Spleen (tissue), 7 donors: ENCODE measurements around the gene IL17C.

Experiments used
- CTCF ChIP-seq, 11 experiments: fragments of 200-600 bp in 7 of 11; fragments of 450-650 bp in 4 of 11; sonication (generic) in 4 of 11; IDR thresholded peaks in 8 of 11; conservative IDR thresholded peaks in 3 of 11; 1 replicate in 7 of 11; 2 replicates in 4 of 11; pipeline versions ENCODE4 v1.4.0 to v1.8.0; 2016 to 2021; ENCODE audit warnings: antibody characterized with exemption in 11 of 11, inconsistent platforms in 4 of 11, mild to moderate bottlenecking in 1 of 11
- POLR2AphosphoS5 ChIP-seq, 3 donors: sonication (generic); formaldehyde crosslinking; IDR thresholded peaks; one replicate each; pipeline ENCODE4 v1.5.1; 2017; ENCODE audit warnings: antibody characterized with exemption in 3 of 3
- donor health status: DM: no; HTN: no; CAD: no; lungs with moderate emphysema.
- donor health status: DM: no; HTN: no; CAD: no.
- donor health status: DM: no; HTN: no; CAD: no.

- no peak for TF ChIP-seq CTCF (IDR thresholded peaks at IDR 0.05 in 8 of 11, conservative IDR thresholded peaks at IDR 0.05 in 3 of 11)
- no peak for TF ChIP-seq POLR2AphosphoS5 (IDR thresholded peaks at IDR 0.05)
These were observed 35.5 kb downstream of the IL17C start for GRCh38 chr16:88673716-88674379.
